HEK293 (cell line): ENCODE results near the gene PAMR1.

Experiments used
- BCL11A ChIP-seq: fragments of 450-650 bp; formaldehyde crosslinking; IDR thresholded peaks from 2 replicates; pipeline ENCODE4 v1.5.1; 2016; ENCODE audit warnings: low read depth, missing biosample characterization, missing genetic modification characterization
- CTCF ChIP-seq: fragments of 450-650 bp; formaldehyde crosslinking; IDR thresholded peaks from 2 replicates; pipeline ENCODE4 v1.5.1; 2016; ENCODE audit warnings: missing biosample characterization, missing genetic modification characterization
- PRDM10 ChIP-seq: fragments of 450-650 bp; formaldehyde crosslinking; IDR thresholded peaks from 2 replicates; pipeline ENCODE4 v1.5.1; 2016; ENCODE audit warnings: missing biosample characterization, missing genetic modification characterization
- SETDB1 ChIP-seq: IDR thresholded peaks from one replicate; pipeline ENCODE4 v1.6.1; 2017; ENCODE audit warnings: mild to moderate bottlenecking, low read length, moderate library complexity, mixed read lengths; ENCODE audit not compliant: insufficient read length
- ZBTB1 ChIP-seq: fragments of 450-650 bp; formaldehyde crosslinking; IDR thresholded peaks from 2 replicates; pipeline ENCODE4 v1.5.1; 2016; ENCODE audit warnings: missing biosample characterization, missing genetic modification characterization
- ZBTB17 ChIP-seq: fragments of 450-650 bp; formaldehyde crosslinking; IDR thresholded peaks from 2 replicates; pipeline ENCODE4 v1.5.1; 2016; ENCODE audit warnings: missing biosample characterization, missing genetic modification characterization
- ZBTB21 ChIP-seq: fragments of 450-650 bp; formaldehyde crosslinking; IDR thresholded peaks from 2 replicates; pipeline ENCODE4 v1.5.1; 2017; ENCODE audit warnings: missing biosample characterization, missing genetic modification characterization
- ZBTB8A ChIP-seq: fragments of 450-650 bp; formaldehyde crosslinking; IDR thresholded peaks from 2 replicates; pipeline ENCODE4 v1.5.1; 2016; ENCODE audit warnings: missing biosample characterization, missing genetic modification characterization
- ZIC2 ChIP-seq: fragments of 450-650 bp; formaldehyde crosslinking; IDR thresholded peaks from 2 replicates; pipeline ENCODE4 v1.5.1; 2016; ENCODE audit warnings: missing biosample characterization, missing genetic modification characterization
- ZNF10 ChIP-seq: fragments of 450-650 bp; formaldehyde crosslinking; IDR thresholded peaks from 2 replicates; pipeline ENCODE4 v1.5.1; 2017; ENCODE audit warnings: missing biosample characterization, missing genetic modification characterization
- ZNF138 ChIP-seq: fragments of 450-650 bp; formaldehyde crosslinking; IDR thresholded peaks from 2 replicates; pipeline ENCODE4 v1.5.1; 2016; ENCODE audit warnings: missing biosample characterization, missing genetic modification characterization, borderline replicate concordance
- ZNF157 ChIP-seq: fragments of 450-650 bp; formaldehyde crosslinking; IDR thresholded peaks from 2 replicates; pipeline ENCODE4 v1.5.1; 2016; ENCODE audit warnings: missing biosample characterization, missing genetic modification characterization
- ZNF169 ChIP-seq: fragments of 450-650 bp; formaldehyde crosslinking; IDR thresholded peaks from 2 replicates; pipeline ENCODE4 v1.5.1; 2016; ENCODE audit warnings: missing biosample characterization, missing genetic modification characterization
- ZNF398 ChIP-seq: fragments of 450-650 bp; formaldehyde crosslinking; IDR thresholded peaks from 2 replicates; pipeline ENCODE4 v1.5.1; 2017; ENCODE audit warnings: missing biosample characterization, missing genetic modification characterization

GRCh38 chr11:35514481-35514880 lies 10.9 kb downstream of the PAMR1 start:
- TF ChIP-seq ZNF10 (tag by site-specific recombination) (no peak), PRDM10 (no peak), CTCF (tag by site-specific recombination) (no peak), ZNF169 (tag by site-specific recombination) (no peak), ZBTB17 (tag by site-specific recombination) (no peak), ZIC2 (tag by site-specific recombination) (no peak), ZBTB1 (tag by site-specific recombination) (no peak), ZNF138 (tag by site-specific recombination) (no peak), ZBTB8A (no peak), ZBTB21 (tag by site-specific recombination) (no peak), ZNF398 (tag by site-specific recombination) (no peak), ZNF157 (tag by site-specific recombination) (no peak), BCL11A (tag by site-specific recombination) (no peak), SETDB1 (no peak)
